Measurements from ENCODE around the gene NNT.

The NNT gene

GRCh38 chr5:43619380-43619779 is 16.4 kb downstream of the NNT start:
- H3K27ac ChIP-seq: no peak overlapping the region
- TF ChIP-seq ZFX (IDR thresholded peaks at IDR 0.05; ENCODE audit: borderline replicate concordance) (no peak), CTCF (IDR thresholded peaks at IDR 0.05) (no peak)

- TF ChIP-seq CTCF (IDR thresholded peaks at IDR 0.05) (no peak), ZFX (IDR thresholded peaks at IDR 0.05; ENCODE audit: borderline replicate concordance) (no peak)
- no peak overlapping the region for H3K27ac ChIP-seq
Measured at GRCh38 chr5:43619911-43620310, 16.9 kb downstream of the NNT start.

GRCh38 chr5:43620944-43621505 is 18.0 kb downstream of the NNT start:
- TF ChIP-seq ZFX (IDR thresholded peaks at IDR 0.05; ENCODE audit: borderline replicate concordance) (no peak), CTCF (IDR thresholded peaks at IDR 0.05) (no peak)
- no peak overlapping the region for H3K27ac ChIP-seq

GRCh38 chr5:43622074-43622473 is 19.1 kb downstream of the NNT start:
- TF ChIP-seq CTCF (IDR thresholded peaks at IDR 0.05): no peak
- no peak for TF ChIP-seq ZFX (IDR thresholded peaks at IDR 0.05; ENCODE audit: borderline replicate concordance)
- H3K27ac ChIP-seq: no peak overlapping the region

GRCh38 chr5:43623048-43623680 is 20.2 kb downstream of the NNT start:
- no peak for TF ChIP-seq ZFX (IDR thresholded peaks at IDR 0.05; ENCODE audit: borderline replicate concordance)
- no peak for TF ChIP-seq CTCF (IDR thresholded peaks at IDR 0.05)
- H3K27ac ChIP-seq: no peak overlapping the region

GRCh38 chr5:43627028-43627427 is 24.0 kb downstream of the NNT start:
- no peak overlapping the region for H3K27ac ChIP-seq
- TF ChIP-seq ZFX (IDR thresholded peaks at IDR 0.05; ENCODE audit: borderline replicate concordance) (no peak), CTCF (IDR thresholded peaks at IDR 0.05) (peak; percentile 74)

- no peak overlapping the region for H3K27ac ChIP-seq
- TF ChIP-seq CTCF (IDR thresholded peaks at IDR 0.05): peak; percentile 83
- TF ChIP-seq ZFX (IDR thresholded peaks at IDR 0.05; ENCODE audit: borderline replicate concordance): no peak
Measured at GRCh38 chr5:43631182-43631910, 28.4 kb downstream of the NNT start.

Measured in 22Rv1 (cell line).